CD8-positive, alpha-beta memory T cell (primary cell): ENCODE measurements around the gene SNX3. TPM values are rescaled to one million over a fixed set of nuclear protein-coding genes. Genes with fewer than 3 reads are reported as not detected.

Experiments used
- CTCF ChIA-PET: fragments of 350-600 bp; sonication (Branson Sonifier 250); formaldehyde crosslinking; loops from one replicate; lab custom pipeline; 2021; ENCODE audit warnings: antibody characterized with exemption; lab: Charles Lee
- POLR2A ChIA-PET: fragments of 350-600 bp; sonication (Branson Sonifier 250); formaldehyde crosslinking; loops from one replicate; lab custom pipeline; 2021; ENCODE audit warnings: antibody characterized with exemption; lab: Charles Lee
- DNase-seq, 5 donors: peaks; one replicate each; pipeline versions ENCODE4 v3.0.0 to v3.0.0-alpha.2; 2020 to 2022; ENCODE audit warnings: mixed read lengths in 1 of 5
- H3K27ac ChIP-seq: one replicate; pipeline ENCODE4 v1.7.0; 2013; ENCODE audit warnings: low read depth, mild to moderate bottlenecking, low read length, moderate library complexity
- H3K27me3 ChIP-seq: 2 replicates; pipeline ENCODE4 v1.7.0; 2013; ENCODE audit warnings: low read length, mild to moderate bottlenecking; ENCODE audit not compliant: insufficient read depth, poor library complexity, severe bottlenecking
- H3K36me3 ChIP-seq: 2 replicates; pipeline ENCODE4 v1.7.0; 2013; ENCODE audit warnings: mild to moderate bottlenecking, low read length, moderate library complexity; ENCODE audit not compliant: insufficient read depth
- H3K4me1 ChIP-seq: 2 replicates; pipeline ENCODE4 v1.7.0; 2013; ENCODE audit warnings: mild to moderate bottlenecking, low read length, moderate library complexity; ENCODE audit not compliant: insufficient read depth
- H3K4me3 ChIP-seq: 2 replicates; pipeline ENCODE4 v1.7.0; 2013; ENCODE audit warnings: mild to moderate bottlenecking, low read length
- H3K9me3 ChIP-seq: 2 replicates; pipeline ENCODE4 v1.7.0; 2013; ENCODE audit warnings: mild to moderate bottlenecking, low read length
- H3K27ac Mint-ChIP-seq, 8 donors: one replicate each; pipeline ENCODE4 v1.8.0; 2020 to 2021; ENCODE audit warnings: mixed read lengths in 8 of 8, mild to moderate bottlenecking in 6 of 8, inconsistent platforms in 3 of 8, moderate library complexity in 3 of 8
- H3K27me3 Mint-ChIP-seq, 2 donors: one replicate each; pipeline ENCODE4 v1.8.0; 2020 to 2021; ENCODE audit warnings: mixed read lengths in 2 of 2, mild to moderate bottlenecking in 1 of 2, moderate library complexity in 1 of 2
- H3K36me3 Mint-ChIP-seq, 3 donors: one replicate each; pipeline ENCODE4 v1.8.0; 2020 to 2021; ENCODE audit warnings: mixed read lengths in 3 of 3, inconsistent platforms in 1 of 3, mild to moderate bottlenecking in 1 of 3
- H3K4me1 Mint-ChIP-seq, 3 donors: one replicate each; pipeline ENCODE4 v1.8.0; 2020 to 2021; ENCODE audit warnings: mixed read lengths in 3 of 3, inconsistent platforms in 1 of 3, mild to moderate bottlenecking in 1 of 3
- H3K4me3 Mint-ChIP-seq, 7 donors: one replicate each; pipeline ENCODE4 v1.8.0; 2020 to 2021; ENCODE audit warnings: mixed read lengths in 7 of 7, mild to moderate bottlenecking in 6 of 7, moderate library complexity in 4 of 7, inconsistent platforms in 2 of 7
- H3K9me3 Mint-ChIP-seq, 5 donors: one replicate each; pipeline ENCODE4 v1.8.0; 2020 to 2022; ENCODE audit warnings: mixed read lengths in 5 of 5, mild to moderate bottlenecking in 3 of 5, moderate library complexity in 2 of 5, inconsistent platforms in 1 of 5
- polyA plus RNA-seq: library from polyadenylated mRNA; unstranded; fragments of 300-500 nt; fragmentation: Illumina TruSeq; gene quantifications from one replicate; pipeline ENCODE4 v1.2.3, GENCODE V29; 2021
- total RNA-seq, 2 experiments: library from RNA; stranded (reverse); gene quantifications; one replicate each; pipeline ENCODE4 v1.2.3, GENCODE V29; 2021

Gene SNX3
- total and polyA plus RNA-seq, 3 experiments from 2014 or later = 75.8 to 192 (median 76.4) TPM

GRCh38 chr6:108200186-108200585, 60.7 kb downstream of the SNX3 start:
- peaks cover 3 to 17% (median 5%) of the 10 kb centered on the region in 3 donors for H3K36me3 Mint-ChIP-seq
- H3K4me1 Mint-ChIP-seq = no peaks in the 10 kb centered on the region
- H3K27ac ChIP-seq = no peak overlapping the region
- no peaks in the 10 kb centered on the region for H3K36me3 ChIP-seq
- CTCF ChIA-PET = no interaction called here
- no peaks in the 10 kb centered on the region for H3K27me3 ChIP-seq
- H3K4me1 ChIP-seq = no peaks in the 10 kb centered on the region
- POLR2A ChIA-PET = no interaction called here
- no peak for DNase-seq
- peaks cover under 1 to 2% of the 10 kb centered on the region in 2 donors for H3K27me3 Mint-ChIP-seq
- H3K9me3 Mint-ChIP-seq = no peaks in the 10 kb centered on the region
- H3K4me3 ChIP-seq = no peak overlapping the region
- no peaks in the 10 kb centered on the region for H3K9me3 ChIP-seq
- no peak overlapping the region for H3K4me3 Mint-ChIP-seq
- no peak overlapping the region for H3K27ac Mint-ChIP-seq

DNA sequence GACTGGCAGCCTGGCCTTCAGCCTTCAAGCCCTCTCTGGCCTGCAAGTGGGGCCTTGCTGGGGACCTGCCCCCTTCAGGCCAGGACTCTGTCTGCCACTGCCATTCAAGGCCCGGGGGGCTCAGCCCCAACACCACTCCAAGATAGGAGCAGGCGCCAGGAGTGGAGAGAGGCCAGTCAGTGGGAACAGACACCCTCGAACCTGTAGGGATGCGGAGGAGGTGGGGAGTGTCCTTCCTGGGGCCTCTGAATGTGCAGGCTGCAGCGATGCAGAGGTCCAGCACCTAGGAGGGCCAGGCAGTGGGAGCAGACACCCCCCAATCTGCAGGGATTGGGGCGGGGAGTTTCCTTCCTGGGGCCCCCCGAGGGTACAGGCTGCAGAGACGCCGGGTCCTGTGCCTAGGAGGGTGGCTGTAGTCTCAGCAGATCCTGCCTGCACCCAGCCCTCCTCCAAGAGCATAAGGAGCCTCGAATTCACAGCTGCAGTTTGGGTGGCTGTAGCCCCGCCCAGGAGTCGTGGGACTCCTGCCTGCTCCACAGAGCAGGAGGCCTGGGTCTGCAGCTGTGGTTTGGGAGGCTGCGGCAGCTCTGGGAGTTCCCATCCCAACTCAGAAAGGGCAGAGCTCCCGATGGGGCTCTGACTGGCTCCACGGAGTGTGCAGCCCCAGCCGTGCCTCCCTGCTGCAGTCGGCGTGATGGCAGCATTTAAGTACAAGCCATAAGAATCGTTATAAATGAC, 61.9 kb downstream of the SNX3 start:
- Histone ChIP-seq H3K4me3 (no peak overlapping the region), H3K9me3 (no peaks in the 10 kb centered on the region), H3K36me3 (no peaks in the 10 kb centered on the region), H3K27ac (no peak overlapping the region), H3K4me1 (no peaks in the 10 kb centered on the region), H3K27me3 (no peaks in the 10 kb centered on the region)
- Mint-ChIP-seq H3K4me1 (no peaks in the 10 kb centered on the region), H3K9me3 (no peaks in the 10 kb centered on the region), H3K27me3 (peaks cover 8 to 10% of the 10 kb centered on the region in 2 donors), H3K4me3 (no peak overlapping the region), H3K36me3 (peaks cover 4 to 15% (median 6%) of the 10 kb centered on the region in 3 donors), H3K27ac (no peak overlapping the region)
- POLR2A ChIA-PET = interaction anchor here (0.6 kb wide), 1 partner anchor 113 kb away, joined by 3 read pairs; no protein-coding TSS in a partner anchor
- DNase-seq = no peak
- CTCF ChIA-PET = no interaction called here

DNA sequence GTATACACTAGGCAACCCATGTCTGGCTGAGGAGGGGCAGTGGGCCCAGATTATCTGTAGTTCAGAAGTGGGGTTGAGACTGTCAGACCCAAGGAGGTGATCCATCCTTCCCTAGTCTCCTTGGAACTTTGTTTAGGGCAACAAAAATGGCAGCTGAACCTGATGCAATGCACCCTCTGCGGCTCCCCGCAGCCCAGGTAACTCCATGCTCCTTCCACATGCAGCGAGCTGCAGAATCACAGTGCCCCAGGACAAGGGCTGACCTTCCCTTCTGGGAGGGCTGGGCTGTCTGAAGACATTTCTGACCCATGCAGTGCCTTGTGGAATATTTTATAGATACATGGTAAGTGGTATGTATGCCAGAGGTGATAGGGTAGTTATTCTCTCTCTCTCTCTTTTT, 65.6 kb downstream of the SNX3 start:
- H3K9me3 ChIP-seq = no peaks in the 10 kb centered on the region
- H3K36me3 ChIP-seq = no peaks in the 10 kb centered on the region
- H3K27me3 ChIP-seq = no peaks in the 10 kb centered on the region
- CTCF ChIA-PET = no interaction called here
- Mint-ChIP-seq H3K4me3 (no peak overlapping the region), H3K9me3 (peaks cover 0 to 2% (median 0%) of the 10 kb centered on the region in 5 donors), H3K27me3 (peaks cover 10 to 22% of the 10 kb centered on the region in 2 donors), H3K4me1 (no peaks in the 10 kb centered on the region), H3K36me3 (peaks cover 1 to 6% (median 5%) of the 10 kb centered on the region in 3 donors), H3K27ac (no peak overlapping the region)
- H3K4me3 ChIP-seq = no peak overlapping the region
- no peak for DNase-seq
- POLR2A ChIA-PET = no interaction called here
- H3K4me1 ChIP-seq = no peaks in the 10 kb centered on the region
- H3K27ac ChIP-seq = no peak overlapping the region

- POLR2A ChIA-PET = no interaction called here
Observed at GRCh38 chr6:108194503-108194902, 66.3 kb downstream of the SNX3 start.

GRCh38 chr6:108193835-108194234, 67.0 kb downstream of the SNX3 start:
- ChIA-PET POLR2A (no interaction called here), CTCF (no interaction called here)
- H3K36me3 Mint-ChIP-seq = peaks cover 0 to 6% (median 1%) of the 10 kb centered on the region in 3 donors
- H3K9me3 Mint-ChIP-seq = peaks cover 0 to 2% (median 0%) of the 10 kb centered on the region in 5 donors
- Histone ChIP-seq H3K36me3 (no peaks in the 10 kb centered on the region), H3K9me3 (no peaks in the 10 kb centered on the region), H3K27ac (no peak overlapping the region), H3K27me3 (no peaks in the 10 kb centered on the region), H3K4me1 (no peaks in the 10 kb centered on the region), H3K4me3 (no peak overlapping the region)
- no peak overlapping the region for H3K4me3 Mint-ChIP-seq
- H3K27me3 Mint-ChIP-seq = peaks cover 10 to 31% of the 10 kb centered on the region in 2 donors
- DNase-seq = no peak
- H3K4me1 Mint-ChIP-seq = no peaks in the 10 kb centered on the region
- no peak overlapping the region for H3K27ac Mint-ChIP-seq

More at GRCh38 chr6:108194503-108194902, 66.3 kb downstream of the SNX3 start:
- Mint-ChIP-seq H3K9me3 (peaks cover 0 to 2% (median 0%) of the 10 kb centered on the region in 5 donors), H3K4me1 (no peaks in the 10 kb centered on the region), H3K27ac (no peak overlapping the region), H3K4me3 (no peak overlapping the region), H3K36me3 (peaks cover 0 to 6% (median 1%) of the 10 kb centered on the region in 3 donors), H3K27me3 (peaks cover 10 to 24% of the 10 kb centered on the region in 2 donors)
- Histone ChIP-seq H3K27ac (no peak overlapping the region), H3K4me1 (no peaks in the 10 kb centered on the region), H3K4me3 (no peak overlapping the region), H3K9me3 (no peaks in the 10 kb centered on the region), H3K27me3 (no peaks in the 10 kb centered on the region), H3K36me3 (no peaks in the 10 kb centered on the region)
- CTCF ChIA-PET = no interaction called here
- DNase-seq = no peak

- DNase-seq = no peak
- CTCF ChIA-PET = no interaction called here
- H3K9me3 Mint-ChIP-seq = peaks cover 0 to 2% (median 0%) of the 10 kb centered on the region in 5 donors
- Histone ChIP-seq H3K9me3 (no peaks in the 10 kb centered on the region), H3K4me1 (no peaks in the 10 kb centered on the region), H3K36me3 (no peaks in the 10 kb centered on the region), H3K27me3 (no peaks in the 10 kb centered on the region), H3K27ac (no peak overlapping the region), H3K4me3 (no peak overlapping the region)
- no peak overlapping the region for H3K27ac Mint-ChIP-seq
- H3K4me3 Mint-ChIP-seq = no peak overlapping the region
- no peaks in the 10 kb centered on the region for H3K4me1 Mint-ChIP-seq
- POLR2A ChIA-PET = no interaction called here
- H3K36me3 Mint-ChIP-seq = peaks cover 0 to 6% (median 1%) of the 10 kb centered on the region in 3 donors
- peaks cover 10 to 33% of the 10 kb centered on the region in 2 donors for H3K27me3 Mint-ChIP-seq
Observed at GRCh38 chr6:108193131-108193530, 67.7 kb downstream of the SNX3 start.

GRCh38 chr6:108187519-108187918, 73.3 kb downstream of the SNX3 start:
- H3K36me3 ChIP-seq = no peaks in the 10 kb centered on the region
- H3K4me3 ChIP-seq = no peak overlapping the region
- no peak overlapping the region for H3K27ac ChIP-seq
- H3K9me3 ChIP-seq = no peaks in the 10 kb centered on the region
- Mint-ChIP-seq H3K4me3 (no peak overlapping the region), H3K27ac (no peak overlapping the region), H3K9me3 (no peaks in the 10 kb centered on the region), H3K4me1 (no peaks in the 10 kb centered on the region), H3K27me3 (peaks cover 16 to 48% of the 10 kb centered on the region in 2 donors), H3K36me3 (no peaks in the 10 kb centered on the region)
- ChIA-PET CTCF (no interaction called here), POLR2A (interaction anchor here (0.6 kb wide), 1 partner anchor 23 kb away, joined by 5 read pairs; no protein-coding TSS in a partner anchor)
- H3K4me1 ChIP-seq = no peaks in the 10 kb centered on the region
- no peak for DNase-seq
- no peaks in the 10 kb centered on the region for H3K27me3 ChIP-seq

DNA sequence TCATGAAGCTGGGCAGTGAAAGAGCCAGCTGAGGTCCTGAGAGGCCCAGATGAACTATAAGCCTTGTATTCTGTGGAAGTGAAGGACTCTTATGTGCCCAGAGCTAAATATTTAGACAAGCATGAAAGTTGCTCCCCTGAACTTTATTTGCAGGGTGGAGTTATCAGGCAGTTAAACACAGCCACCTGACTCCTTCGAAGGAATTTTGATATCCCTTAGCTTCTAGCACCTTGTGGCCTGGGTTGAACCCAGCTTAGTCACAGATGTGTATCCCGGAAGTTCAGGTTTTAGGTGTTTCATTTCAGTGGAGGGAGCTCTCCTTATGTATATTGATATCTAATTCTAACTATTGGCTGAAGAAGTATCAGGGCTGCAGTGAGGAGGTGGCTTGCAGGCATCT, 74.6 kb downstream of the SNX3 start:
- CTCF ChIA-PET = no interaction called here
- POLR2A ChIA-PET = no interaction called here
- no peaks in the 10 kb centered on the region for H3K36me3 Mint-ChIP-seq

More for the DNA sequence above, 74.6 kb downstream of the SNX3 start:
- DNase-seq = no peak
- H3K27ac Mint-ChIP-seq = no peak overlapping the region
- no peaks in the 10 kb centered on the region for H3K4me1 Mint-ChIP-seq
- Histone ChIP-seq H3K27me3 (no peaks in the 10 kb centered on the region), H3K9me3 (no peaks in the 10 kb centered on the region), H3K27ac (no peak overlapping the region), H3K4me3 (no peak overlapping the region), H3K4me1 (no peaks in the 10 kb centered on the region), H3K36me3 (no peaks in the 10 kb centered on the region)
- no peaks in the 10 kb centered on the region for H3K9me3 Mint-ChIP-seq
- H3K4me3 Mint-ChIP-seq = no peak overlapping the region
- H3K27me3 Mint-ChIP-seq = peaks cover 22 to 52% of the 10 kb centered on the region in 2 donors
